NCI-H2081 treated with DMSO at 0.1 percent for 48 hours (cell line): ENCODE measurements around the gene VDAC1.

ENCODE experiments used
- DNase-seq: peaks from one replicate; lab custom pipeline; 2025; lab: John Stamatoyannopoulos, UW

VDAC1 gene

DNA sequence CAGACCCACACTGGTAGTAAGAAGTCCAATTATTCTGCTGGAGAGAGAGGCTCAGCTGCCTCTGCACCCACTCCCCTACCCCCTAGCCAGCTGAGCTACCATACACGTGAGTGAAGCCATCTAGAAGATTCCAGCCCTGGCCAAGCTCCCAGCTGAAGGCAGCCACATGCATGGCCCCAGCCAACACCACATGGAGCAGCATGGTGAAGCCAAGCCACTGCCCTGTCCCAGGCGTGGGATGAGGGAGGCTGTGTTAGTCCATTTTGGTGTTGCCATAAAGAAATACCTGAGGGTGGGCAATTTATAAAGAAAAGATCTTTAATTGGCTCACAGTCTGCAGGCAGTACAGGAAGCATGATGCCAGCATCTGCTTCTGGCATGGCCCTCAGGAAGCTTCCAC is 20.0 kb upstream of the VDAC1 start:
- DNase-seq: no peak

DNA sequence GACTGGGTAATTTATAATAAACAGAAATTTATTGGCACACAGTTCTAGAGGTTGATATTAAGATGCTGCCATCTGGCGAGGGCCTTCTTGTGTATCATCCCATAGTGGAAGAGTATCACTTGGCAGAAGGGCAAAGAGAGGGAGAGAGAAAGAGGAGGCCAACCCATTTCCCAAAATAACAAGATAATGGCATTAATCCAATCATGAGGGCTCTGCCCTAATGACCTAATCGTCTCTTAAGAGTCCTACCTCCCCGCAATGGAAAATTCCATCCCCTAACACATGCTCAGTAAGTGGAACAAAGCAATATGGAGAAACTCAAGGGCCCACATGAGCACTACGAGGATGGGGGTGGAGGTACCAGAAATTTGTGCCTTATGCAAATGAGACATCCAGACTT is 17.6 kb upstream of the VDAC1 start:
- no peak for DNase-seq

DNA sequence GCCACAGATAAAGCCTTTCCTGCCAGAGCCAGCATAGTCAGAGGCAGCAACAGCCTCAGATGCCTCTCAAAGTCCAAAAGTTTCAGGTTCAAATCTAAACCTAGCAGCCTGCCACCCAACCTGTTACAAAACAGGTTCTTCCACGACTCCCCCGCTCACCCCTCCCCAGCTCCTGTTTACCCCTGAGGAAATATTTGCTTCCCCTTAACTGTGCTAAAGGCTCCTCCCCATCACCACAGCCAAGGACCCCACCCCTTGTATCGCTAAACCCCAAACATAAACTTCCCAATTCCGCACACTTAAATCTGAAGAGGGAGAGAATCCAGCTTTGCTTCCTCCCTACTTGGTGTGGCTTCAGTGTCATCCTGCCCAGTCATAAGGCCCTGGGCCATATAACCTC is 15.4 kb upstream of the VDAC1 start:
- DNase-seq: no peak

DNA sequence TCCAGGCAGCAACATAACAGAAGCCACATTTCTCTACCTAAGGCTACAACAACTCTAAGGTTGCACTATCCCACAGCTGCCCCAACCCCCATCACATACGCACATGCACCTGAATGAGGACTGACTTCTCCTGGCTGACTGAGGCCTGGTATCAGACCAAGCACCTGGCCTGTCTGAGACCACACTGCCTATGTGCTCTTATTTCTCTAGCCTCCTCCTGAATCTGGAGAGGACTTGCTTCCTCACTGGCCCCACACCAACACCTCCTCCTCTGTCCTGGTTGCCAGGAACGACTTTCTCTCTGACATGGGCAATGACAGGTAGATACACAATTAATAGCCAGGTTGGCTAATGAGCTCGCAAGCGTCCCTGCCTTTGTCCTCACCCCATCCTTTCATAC is 14.9 kb upstream of the VDAC1 start:
- DNase-seq: no peak

DNA sequence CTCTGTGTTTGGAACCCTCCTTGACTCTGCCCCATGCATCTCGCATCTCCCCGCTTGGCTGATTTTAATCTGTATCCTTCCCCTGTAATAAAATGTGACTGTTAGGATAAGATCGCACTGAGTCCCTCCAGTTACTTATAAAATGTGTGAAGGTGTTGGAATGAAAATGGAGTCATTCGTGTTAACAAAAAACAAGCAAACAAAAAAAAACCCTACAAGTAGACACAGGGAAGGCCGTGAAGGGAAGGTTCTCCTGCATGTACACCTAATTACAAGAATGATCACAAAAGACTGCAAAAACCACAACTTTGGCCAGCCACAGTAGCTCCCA is 14.2 kb upstream of the VDAC1 start:
- DNase-seq: no peak

DNA sequence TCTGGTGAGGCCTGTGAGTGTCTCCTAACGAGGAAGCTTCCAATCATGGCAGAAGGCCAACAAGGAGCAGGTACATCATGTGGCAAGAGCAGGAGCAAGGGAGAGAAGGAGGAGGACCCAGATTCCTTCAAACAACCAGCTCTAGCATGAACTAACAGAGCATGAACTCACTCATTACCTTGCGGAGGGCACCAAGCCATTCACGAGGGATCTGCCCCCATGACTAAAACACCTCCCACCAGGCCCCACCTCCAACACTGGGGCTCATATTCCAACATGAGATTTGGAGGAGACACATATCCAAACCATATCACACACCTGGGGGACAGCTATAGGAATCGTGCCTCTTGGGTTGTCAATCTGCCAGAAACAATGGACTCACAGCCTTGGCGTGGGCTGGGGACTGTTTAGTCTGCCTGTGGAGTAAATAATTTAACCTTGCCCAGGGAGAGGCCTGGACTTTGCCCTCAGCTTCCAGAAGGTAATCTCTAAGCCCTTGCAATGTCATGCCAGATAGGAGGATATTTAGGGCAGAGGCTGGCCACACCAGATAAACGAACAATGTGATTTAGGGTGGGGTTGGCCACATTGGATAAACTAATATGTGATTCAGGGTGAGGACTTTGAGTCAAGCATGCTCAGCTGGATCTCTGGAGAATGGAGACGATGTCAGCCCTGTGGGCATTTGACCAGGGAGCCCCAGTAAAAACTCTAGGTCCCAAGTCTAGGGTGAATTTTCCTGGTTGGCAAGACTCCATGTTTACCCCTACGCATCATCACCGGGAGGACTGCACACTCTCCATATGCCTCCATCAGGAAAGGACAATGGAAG is 13.6 kb upstream of the VDAC1 start:
- DNase-seq: no peak

DNA sequence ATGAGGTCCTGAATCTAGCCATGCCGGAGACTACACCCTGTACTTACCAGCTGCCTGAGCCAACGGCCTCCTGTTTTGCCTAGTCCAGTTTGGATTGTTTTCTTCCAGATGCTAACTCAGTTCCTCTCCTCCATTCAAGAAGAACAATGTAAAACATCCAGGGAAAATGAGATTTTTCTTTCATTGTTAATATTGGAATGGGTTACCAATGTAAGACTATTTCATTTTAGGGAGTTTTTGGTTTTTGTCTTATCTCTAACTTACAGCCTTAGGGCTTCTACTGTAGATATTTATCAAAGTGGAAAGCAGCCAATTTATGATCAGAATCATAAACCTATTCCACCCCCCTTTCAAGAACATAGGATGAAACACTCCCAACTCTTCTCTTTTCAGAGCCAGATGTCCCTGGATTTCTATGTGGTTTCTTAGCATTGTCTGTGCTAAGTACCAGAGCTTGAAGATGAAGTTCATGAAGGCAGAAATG is 3.5 kb upstream of the VDAC1 start:
- DNase-seq: no peak

DNA sequence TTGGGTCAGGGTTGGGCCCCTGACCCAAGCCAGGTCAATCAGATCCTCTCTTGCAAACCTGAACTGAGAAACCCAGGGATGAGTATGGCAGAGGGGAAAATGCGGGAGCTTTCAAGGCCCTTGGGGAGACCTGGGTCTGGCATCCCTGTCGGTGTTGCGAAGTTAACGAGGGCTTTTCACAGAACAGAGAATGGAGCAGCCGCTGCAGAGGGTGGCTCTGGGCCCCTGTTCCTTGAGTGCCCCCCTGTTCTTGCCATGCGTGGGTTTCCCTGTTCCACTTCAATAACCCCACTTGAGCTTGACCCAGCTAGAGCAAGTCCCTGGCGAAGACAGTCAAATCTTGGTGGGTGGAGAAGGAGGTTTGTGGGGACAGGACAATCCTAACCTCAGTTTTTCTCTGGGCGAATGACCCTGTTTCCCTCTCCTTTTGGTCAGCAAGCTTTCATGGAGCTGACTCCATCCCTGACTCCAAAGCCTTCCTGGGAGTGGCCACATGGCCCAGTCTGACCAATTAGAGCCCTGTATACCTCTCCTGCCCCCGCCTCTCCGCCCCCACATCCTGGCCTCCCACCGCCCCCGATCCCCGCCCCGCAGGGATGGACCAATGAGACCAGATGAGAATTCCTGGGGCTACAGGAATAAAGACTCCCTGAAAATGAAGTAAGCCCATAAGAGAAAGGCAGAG is 2.9 kb upstream of the VDAC1 start:
- DNase-seq: no peak

DNA sequence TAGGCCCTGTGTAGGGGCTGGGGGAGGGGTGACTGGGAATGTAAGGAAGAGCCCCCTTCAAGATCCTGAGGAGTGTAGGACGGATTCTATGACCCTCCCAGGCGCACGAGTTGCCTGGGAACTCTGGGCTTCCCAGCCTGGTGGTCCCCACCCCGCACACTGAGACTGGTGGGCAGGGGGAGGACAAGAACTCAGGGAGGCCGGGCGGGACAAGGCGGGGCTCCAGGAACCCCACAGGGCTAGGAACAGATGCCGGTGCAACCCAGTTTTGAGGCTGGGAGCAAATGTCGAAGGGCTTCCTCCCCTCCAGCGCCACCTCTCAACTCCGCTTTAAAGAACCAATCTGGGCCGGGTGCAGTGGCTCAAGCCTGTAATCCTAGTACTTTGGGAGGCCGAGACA is 1.3 kb upstream of the VDAC1 start:
- DNase-seq: no peak

DNA sequence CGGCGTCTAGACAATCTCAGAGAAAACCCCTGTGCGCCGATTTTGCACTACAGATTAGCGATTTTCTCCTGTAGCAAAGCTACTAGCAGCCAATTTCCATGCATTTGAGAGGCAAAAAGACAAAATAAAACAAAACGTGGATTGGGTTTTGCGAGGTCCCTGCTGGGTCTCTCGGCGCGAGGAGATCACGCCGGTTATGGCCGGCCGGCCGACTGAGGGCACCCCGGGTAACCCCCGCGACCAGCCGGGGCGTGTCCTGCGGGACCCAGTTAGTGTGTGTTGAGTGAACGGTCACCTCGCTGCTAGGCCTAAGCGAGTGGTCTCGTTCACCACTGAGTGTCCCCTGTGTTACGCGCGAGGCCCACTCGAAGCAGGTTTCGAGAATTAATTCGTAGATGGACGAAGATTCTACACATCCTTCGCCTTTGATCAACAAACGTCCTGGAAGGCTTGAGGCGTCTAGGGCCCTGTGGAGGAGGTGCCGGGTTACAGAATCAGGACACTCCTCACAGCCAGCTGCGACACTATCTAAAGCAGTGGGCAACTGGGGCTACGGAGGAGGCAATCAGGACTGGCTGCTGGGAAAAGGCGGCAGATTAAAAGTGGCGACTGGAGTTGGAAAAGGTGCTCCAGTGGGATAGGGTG is 764 bp upstream of the VDAC1 start:
- no peak for DNase-seq

DNA sequence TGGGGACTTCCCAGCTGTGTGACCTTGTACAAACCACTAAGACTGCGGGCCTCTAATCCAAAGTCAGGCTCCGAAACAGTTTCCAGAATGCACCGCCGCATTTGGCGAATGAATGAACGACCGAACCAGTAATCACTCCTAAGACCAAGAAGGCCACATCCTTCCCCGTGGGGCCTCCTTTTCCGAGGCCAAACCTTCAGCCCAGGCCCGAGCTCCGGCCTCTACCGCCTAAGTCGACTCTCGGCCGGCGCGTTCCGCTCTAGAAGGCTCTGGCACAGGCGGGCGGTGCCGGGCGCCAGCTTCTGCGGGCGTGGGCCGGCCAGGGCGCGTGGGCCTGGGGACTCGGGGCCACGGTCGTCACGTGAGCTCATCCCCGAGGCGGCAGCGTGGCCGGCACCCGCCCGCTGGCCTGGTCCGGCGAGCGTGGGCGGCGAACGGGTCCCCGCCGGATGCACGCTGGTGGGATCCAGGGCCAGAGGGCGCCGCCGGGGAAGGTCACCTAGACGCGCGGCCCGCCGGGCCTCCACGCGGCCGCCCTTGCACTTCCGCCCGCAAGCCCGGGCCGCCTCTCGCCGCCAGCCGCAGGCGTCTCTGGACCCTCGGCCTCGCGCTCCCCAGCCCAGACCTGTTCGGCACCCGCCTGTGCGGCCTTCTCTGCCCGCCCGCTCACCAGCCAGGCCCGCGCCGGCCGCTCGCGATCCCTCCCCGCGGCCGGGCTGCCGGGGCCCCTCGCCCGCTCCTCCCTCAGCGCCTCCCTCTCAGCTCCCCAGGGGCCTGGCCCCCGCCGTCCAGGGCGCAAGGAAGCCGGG is 754 bp downstream of the VDAC1 start:
- DNase-seq: no peak

DNA sequence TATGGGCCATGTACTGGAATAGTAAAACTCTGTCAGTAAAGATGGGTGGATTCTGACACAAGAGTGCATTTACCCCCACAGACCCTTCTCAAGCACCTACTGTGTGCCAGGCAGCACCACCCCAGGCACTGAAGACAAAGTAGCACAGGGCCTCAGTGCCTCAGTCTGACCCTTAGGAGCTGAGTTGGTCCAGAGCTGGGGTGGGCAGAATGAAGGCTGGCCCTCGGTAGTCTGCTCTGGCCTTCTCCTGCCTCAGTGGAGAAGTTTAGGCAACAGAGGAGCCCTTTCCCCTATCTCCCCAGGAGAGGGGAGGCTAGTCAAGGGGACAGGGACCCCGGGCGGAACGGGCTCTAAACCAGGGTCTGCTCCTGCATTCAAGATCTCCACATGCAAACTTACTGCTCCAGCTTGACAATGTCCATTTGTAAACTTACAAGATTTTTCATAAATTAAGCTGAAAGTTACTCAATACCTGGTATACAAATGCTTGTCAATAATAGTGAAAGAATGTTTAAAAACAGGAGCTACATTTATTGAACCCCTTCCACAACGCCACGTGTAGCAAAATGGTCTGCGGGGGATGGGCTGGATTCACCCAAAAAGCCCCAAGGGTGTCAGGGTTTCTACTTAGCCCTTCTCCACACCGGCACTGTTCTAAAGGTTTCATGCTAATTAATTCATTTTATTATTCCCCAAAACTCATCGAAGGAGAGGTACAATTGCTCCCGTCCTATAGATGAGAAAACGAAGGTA is 1.5 kb downstream of the VDAC1 start:
- no peak for DNase-seq

DNA sequence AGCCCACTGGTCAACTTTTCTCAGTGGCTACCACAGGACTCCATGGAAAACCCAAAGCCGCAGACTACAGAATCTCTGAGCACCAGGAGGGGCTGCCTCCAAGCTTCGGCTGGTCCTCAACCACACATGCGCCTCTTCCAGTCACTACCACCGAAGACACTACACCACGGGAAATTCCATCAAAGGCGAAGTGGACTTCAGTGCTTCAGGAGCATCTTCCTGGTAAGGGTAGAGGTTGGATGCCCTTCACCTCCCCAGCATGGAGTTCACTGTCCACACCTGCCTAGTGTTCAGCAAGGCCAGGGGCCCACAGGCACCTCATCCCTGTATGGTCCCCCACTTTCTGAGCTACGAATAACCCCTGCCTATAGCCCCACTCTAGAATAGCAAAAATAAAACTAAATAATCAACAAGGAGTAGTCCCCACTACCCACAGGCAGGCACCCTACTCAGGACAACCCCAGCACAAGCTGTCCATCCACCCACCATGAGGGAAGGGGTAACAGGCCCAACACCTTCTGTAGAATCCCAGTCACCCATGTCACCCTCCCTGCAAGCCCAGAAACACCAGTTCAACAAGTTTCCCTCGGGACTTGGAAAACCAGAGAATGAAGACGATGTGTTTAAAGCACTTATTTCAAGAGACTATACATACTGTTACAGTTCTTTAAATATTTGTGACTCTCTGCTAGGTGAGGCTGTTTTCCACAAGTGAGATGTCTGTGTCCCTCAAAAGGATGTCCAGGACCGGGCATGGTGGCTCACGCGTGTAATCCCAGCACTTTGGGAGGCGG is 2.6 kb downstream of the VDAC1 start:
- DNase-seq: no peak

DNA sequence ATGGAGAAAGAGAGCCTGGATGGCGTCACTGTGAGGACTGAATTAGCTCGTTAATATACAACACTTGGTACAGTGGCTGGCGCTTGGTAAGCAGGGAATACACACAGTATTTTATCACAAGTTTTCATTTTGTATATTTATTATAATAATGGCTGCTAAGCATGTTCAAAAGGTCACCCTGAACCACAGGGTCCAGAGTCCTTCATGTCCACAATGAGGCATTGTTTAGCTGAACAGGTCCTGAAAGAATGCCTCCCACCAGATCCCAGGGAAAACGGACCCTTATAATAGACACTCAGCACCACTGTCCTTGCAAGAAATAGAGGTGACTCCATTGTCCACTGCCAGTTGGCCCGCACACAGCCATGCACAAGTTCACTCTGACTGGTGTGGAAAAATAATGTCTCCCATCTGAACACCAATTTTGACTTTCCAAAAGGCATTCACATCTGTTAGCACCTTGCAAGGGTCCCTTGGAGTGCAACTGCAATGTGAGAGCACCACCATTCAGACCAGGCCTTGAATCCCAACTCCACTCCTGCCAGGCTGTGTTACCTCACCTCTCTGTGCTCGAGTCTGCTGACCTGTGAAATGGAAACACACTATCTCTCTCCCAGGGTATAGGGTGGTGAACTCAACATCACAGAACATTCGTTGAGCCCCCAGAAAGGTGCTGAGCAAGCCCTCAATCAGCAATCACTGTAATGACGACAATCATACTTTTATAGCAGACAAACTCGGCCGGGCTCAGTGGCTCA is 3.9 kb downstream of the VDAC1 start:
- no peak for DNase-seq

DNA sequence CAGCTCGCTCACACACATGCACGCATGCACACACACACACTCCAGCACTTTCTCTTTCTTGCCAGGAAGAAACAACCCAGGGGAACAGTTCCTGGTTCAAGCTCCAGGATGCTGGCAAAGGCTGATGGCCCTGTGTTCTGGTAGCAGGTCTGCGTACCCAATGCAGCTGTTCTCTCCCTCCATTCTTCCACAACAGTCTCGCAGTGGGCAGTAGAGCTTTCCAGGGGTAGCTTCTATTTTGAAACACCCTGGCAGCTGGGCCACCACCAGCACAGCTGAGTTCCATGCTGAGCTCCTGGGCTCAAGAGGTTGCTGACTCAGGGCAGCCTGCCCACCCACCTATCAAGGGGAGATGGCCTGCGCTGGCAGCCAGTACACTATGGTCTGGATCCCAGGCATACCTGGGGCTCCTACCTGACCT is 4.7 kb downstream of the VDAC1 start:
- DNase-seq: no peak

DNA sequence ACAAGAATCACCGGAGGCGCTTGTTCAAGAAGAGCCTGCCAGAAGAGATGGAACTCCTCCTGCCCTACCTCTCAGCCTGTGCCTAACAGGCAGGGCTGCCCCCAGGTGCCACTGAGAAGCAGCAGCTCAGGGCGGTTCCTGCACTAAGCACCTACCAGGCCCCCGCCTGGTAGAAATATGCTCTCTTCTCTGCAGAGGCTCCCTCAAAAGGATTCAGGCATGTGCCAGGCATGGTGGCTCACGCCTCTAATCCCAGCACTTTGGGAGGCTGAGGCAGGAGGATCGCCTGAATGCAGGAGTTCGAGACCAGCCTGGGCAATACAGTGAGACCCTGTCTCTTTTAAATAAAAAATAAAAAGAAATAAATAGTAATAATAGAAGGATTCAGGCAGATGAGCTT is 6.0 kb downstream of the VDAC1 start:
- no peak for DNase-seq

DNA sequence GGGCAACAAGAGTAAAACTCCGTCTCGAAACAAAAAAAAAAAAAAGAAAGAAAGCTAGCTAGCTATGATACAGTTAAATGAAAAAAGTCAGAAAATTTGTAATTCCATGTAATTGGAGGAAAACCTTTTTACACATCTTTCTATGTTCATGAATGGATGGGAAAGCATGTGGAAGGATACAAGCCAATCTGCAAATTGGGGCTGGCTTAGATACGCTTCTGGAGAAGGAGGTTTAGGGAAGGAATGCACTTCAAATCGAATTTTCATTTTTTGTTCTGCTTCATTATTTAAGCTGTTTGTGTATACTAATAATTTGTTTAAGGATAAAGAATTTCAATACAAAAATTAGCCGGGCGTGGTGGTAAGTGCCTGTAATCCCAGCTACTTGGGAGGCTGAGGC is 6.7 kb downstream of the VDAC1 start:
- DNase-seq: no peak

DNA sequence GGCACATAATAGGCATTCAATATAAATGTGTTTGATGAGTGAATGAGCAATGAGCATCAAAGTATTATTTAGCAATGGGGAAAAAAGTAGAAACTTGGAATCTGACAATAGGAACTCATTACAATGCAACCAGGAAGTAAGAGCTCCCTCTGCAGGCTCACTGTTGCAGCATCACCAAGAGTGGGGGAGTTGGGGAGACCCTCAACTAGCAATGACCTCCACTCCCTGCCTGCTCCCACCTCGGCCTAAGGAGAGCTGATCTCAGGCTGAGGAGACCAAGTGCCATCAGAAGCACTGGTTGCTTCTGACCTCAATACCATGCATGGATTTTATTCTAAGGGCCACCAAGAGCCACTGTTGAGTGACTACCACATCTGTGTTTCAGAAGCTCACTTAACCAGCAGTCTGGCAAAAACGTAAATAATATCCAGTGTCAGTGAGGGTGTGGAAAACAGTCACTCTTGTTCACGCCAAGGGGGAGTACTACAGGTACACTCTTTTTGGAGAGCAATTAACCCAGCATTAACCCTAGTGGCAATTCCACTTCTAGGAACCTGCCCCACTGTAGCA is 8.0 kb downstream of the VDAC1 start:
- no peak for DNase-seq

DNA sequence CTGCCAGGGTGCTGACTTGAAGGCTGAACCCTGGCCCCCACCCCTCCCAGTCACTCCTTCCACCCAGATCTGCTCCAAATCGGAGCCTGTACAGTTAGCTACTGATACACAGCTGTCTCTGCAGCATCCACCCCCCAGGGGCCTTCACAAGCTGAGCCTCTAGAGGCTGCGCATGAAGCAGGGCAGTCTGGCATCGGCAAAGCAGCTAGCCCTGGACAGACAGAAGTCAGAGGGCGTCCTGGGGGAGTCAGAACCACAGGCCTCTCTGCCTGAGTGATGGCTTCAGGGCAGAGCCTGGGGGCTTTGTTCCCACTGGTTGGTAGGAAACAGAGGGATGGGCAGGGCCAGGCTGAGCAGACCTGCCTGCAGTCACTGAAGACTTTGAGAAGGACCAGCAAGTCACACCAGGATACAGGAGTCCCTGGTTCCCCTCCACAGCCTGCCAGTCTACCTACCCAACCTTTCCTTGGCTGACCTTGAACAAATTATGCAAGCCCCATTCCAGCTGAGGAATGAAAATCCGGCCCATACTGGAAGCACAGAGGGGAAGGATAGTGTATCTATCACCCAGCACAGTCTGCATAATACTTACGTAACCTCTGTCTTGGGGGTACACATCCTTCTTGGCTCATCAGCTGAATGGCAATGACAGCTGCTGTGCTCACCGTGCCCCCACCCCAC is 8.8 kb downstream of the VDAC1 start:
- DNase-seq: no peak
